ENCODE results near the gene TUBB6.
A peak's percentile ranks its signal among the peaks of the same experiment; 100 is the strongest.

GRCh38 chr18:12327510-12328178 lies 19.6 kb downstream of the TUBB6 start:
- peak; percentile 94 to 95 for TF ChIP-seq CTCF (conservative IDR thresholded peaks at IDR 0.05; ENCODE audit: low read depth in 2 of 2)
- no peak for TF ChIP-seq REST (IDR thresholded peaks at IDR 0.05; ENCODE audit: unreplicated experiment)
- no peak for TF ChIP-seq EZH2phosphoT487 (IDR thresholded peaks at IDR 0.05; ENCODE audit: unreplicated experiment)
